ENCODE results near the gene PICALM. TPM values are rescaled to one million over a fixed set of nuclear protein-coding genes. Genes with fewer than 3 reads are reported as not detected.
A peak's percentile ranks its signal among the peaks of the same experiment; 100 is the strongest.
"Not testable (repeated sequence)": the region's sequence is repeated elsewhere in the genome, so short reads cannot be mapped to it uniquely, and the experiment has no call there.

Gene PICALM
- total RNA-seq, 4 donors from 2014 or later: 201 to 292 (median 237) TPM

- Histone ChIP-seq H3K27ac (no peak overlapping the region), H3K27me3 (no peaks in the 10 kb centered on the region), H3K4me3 (no peak overlapping the region), H3K36me3 (no peaks in the 10 kb centered on the region), H3K9me3 (no peaks in the 10 kb centered on the region), H3K4me1 (peaks cover 0 to 14% (median 0%) of the 10 kb centered on the region in 4 donors)
- TF ChIP-seq POLR2A (IDR thresholded peaks at IDR 0.05): no peak
- no peak for TF ChIP-seq CTCF (IDR thresholded peaks at IDR 0.05)
- no peak for DNase-seq
These were observed 20.8 kb upstream of the PICALM start for GRCh38 chr11:86089659-86090058.

GRCh38 chr11:86087688-86088087, 18.8 kb upstream of the PICALM start:
- H3K9me3 ChIP-seq, H3K27ac ChIP-seq: not testable (repeated sequence)

GRCh38 chr11:86087256-86087655, 18.4 kb upstream of the PICALM start:
- no peaks in the 10 kb centered on the region for H3K36me3 ChIP-seq

More at GRCh38 chr11:86087688-86088087, 18.8 kb upstream of the PICALM start:
- H3K36me3 ChIP-seq, DNase-seq, H3K27me3 ChIP-seq, H3K4me3 ChIP-seq: not testable (repeated sequence)
- peaks cover 0 to 14% (median 0%) of the 10 kb centered on the region in 4 donors for H3K4me1 ChIP-seq

GRCh38 chr11:86081455-86081854, 12.6 kb upstream of the PICALM start:
- TF ChIP-seq POLR2A (IDR thresholded peaks at IDR 0.05): no peak
- no peak for TF ChIP-seq CTCF (IDR thresholded peaks at IDR 0.05)
- no peak overlapping the region for H3K27ac ChIP-seq
- no peak overlapping the region for H3K4me3 ChIP-seq
- H3K9me3 ChIP-seq: no peaks in the 10 kb centered on the region
- no peaks in the 10 kb centered on the region for H3K4me1 ChIP-seq
- DNase-seq: peak in 1 of 3 donors; percentile 68
- no peaks in the 10 kb centered on the region for H3K36me3 ChIP-seq
- no peaks in the 10 kb centered on the region for H3K27me3 ChIP-seq

More at GRCh38 chr11:86087256-86087655, 18.4 kb upstream of the PICALM start:
- H3K9me3 ChIP-seq: no peaks in the 10 kb centered on the region
- H3K4me3 ChIP-seq: no peak overlapping the region
- TF ChIP-seq POLR2A (IDR thresholded peaks at IDR 0.05) (no peak), CTCF (IDR thresholded peaks at IDR 0.05) (no peak)
- peaks cover 0 to 14% (median 0%) of the 10 kb centered on the region in 4 donors for H3K4me1 ChIP-seq
- DNase-seq: no peak
- no peaks in the 10 kb centered on the region for H3K27me3 ChIP-seq
- H3K27ac ChIP-seq: no peak overlapping the region

GRCh38 chr11:86079421-86079820, 10.5 kb upstream of the PICALM start:
- DNase-seq: no peak
- Histone ChIP-seq H3K4me1 (no peaks in the 10 kb centered on the region), H3K4me3 (no peak overlapping the region), H3K27ac (no peak overlapping the region), H3K27me3 (no peaks in the 10 kb centered on the region), H3K36me3 (no peaks in the 10 kb centered on the region), H3K9me3 (no peaks in the 10 kb centered on the region)
- TF ChIP-seq CTCF (IDR thresholded peaks at IDR 0.05) (no peak), POLR2A (IDR thresholded peaks at IDR 0.05) (no peak)

GRCh38 chr11:86073948-86074347, 5.1 kb upstream of the PICALM start:
- H3K36me3 ChIP-seq: no peaks in the 10 kb centered on the region
- H3K4me1 ChIP-seq: peaks cover 0 to 9% (median 0%) of the 10 kb centered on the region in 4 donors
- no peak overlapping the region for H3K4me3 ChIP-seq
- H3K27me3 ChIP-seq: no peaks in the 10 kb centered on the region
- no peaks in the 10 kb centered on the region for H3K9me3 ChIP-seq
- TF ChIP-seq CTCF (IDR thresholded peaks at IDR 0.05) (no peak), POLR2A (IDR thresholded peaks at IDR 0.05) (no peak)
- no peak for DNase-seq
- no peak overlapping the region for H3K27ac ChIP-seq
